Measurements from ENCODE around the gene CAPS. TPM values are rescaled to one million over a fixed set of nuclear protein-coding genes. Genes with fewer than 3 reads are reported as not detected.

Gene CAPS
- total and polyA plus RNA-seq, 3 donors from 2014 or later, result 9.4 to 20.9 (median 13.9) TPM

DNA sequence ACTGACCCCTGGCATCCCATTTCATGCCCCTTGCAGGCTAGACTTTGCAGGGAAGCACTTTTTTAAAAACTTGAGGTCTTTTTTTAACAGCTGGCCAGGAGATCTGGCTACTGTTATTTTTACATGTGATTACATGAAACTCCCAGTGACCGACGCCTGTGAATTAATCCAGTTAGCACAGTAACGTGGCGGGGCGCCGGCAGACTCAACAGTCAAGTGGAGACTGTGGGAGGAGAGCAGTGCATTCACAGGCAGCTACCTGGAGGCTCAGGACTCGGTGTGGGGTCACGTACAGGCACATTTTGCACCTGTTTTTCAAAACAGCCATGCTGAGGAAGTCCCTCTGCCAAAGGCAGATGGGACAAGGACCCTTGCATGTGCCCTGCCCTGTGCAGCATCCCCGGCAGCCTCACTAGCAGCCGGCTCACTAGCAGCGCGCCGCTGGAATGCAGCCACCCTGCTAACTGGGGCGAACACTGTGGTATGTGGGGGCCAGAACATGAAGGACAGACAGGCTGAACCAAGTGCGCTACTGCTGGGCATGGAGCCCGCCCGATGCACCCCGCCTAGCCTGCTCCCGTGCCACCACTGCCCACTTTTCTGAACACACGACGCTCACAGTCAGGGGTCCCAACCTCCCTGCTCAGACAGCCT, 18.7 kb downstream of the CAPS start:
- peaks cover 19% of the 10 kb centered on the region for H3K4me1 ChIP-seq
- 94 to 97% methylated on average over 8 to 21 of the region's 21 CpGs for WGBS, 2 donors
- intact Hi-C loops (cut with DNase I; ENCODE audit: low total_unique reads), result no loop called here
- no peak overlapping the region for H3K4me3 ChIP-seq
- no peaks in the 10 kb centered on the region for H3K36me3 ChIP-seq (ENCODE audit: low read depth, missing control alignments)
- no peak overlapping the region for H3K27ac ChIP-seq
- TF ChIP-seq POLR2A (IDR thresholded peaks at IDR 0.05), result no peak
- TF ChIP-seq, protein P1, sequence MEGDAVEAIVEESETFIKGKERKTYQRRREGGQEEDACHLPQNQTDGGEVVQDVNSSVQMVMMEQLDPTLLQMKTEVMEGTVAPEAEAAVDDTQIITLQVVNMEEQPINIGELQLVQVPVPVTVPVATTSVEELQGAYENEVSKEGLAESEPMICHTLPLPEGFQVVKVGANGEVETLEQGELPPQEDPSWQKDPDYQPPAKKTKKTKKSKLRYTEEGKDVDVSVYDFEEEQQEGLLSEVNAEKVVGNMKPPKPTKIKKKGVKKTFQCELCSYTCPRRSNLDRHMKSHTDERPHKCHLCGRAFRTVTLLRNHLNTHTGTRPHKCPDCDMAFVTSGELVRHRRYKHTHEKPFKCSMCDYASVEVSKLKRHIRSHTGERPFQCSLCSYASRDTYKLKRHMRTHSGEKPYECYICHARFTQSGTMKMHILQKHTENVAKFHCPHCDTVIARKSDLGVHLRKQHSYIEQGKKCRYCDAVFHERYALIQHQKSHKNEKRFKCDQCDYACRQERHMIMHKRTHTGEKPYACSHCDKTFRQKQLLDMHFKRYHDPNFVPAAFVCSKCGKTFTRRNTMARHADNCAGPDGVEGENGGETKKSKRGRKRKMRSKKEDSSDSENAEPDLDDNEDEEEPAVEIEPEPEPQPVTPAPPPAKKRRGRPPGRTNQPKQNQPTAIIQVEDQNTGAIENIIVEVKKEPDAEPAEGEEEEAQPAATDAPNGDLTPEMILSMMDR (IDR thresholded peaks at IDR 0.05), result no peak
- H3K9me3 ChIP-seq, result no peaks in the 10 kb centered on the region
- no peaks in the 10 kb centered on the region for H3K27me3 ChIP-seq
- no peak for DNase-seq

DNA sequence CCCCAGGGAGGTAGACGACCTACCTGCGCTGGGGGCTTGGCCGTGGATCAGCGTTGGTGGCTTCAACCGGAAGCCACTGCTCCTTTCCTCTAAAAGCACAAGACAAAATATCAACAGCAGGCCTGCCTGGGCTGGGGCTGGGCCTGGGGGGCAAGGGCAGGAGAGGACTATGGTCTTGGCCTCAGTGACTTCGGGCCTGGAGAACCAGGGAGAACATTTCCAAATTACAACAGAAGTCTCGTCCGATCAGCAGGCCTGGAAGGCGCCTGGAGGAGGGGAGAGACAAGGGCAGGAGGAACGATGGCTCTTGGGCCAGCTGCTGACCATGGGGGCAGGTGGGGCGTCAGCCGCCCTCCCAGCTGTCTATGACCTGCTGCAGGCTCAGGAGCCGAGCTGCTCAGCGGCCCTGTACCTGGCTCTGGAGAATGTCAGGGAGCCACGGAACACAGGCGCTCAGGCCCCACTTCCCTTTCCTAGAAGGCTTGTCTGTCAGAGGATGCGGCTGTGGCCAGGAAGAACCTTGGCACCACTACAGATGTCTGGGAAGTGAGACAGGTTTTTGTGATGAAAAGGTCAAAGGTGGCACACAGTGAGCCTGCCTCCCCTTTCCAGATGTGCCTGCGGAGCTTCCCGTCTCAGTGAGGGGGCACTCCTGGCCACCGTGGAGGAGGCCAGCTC, 19.5 kb downstream of the CAPS start:
- H3K27me3 ChIP-seq, result no peaks in the 10 kb centered on the region
- no peak overlapping the region for H3K27ac ChIP-seq
- intact Hi-C loops (cut with DNase I; ENCODE audit: low total_unique reads), result no loop called here
- H3K9me3 ChIP-seq, result no peaks in the 10 kb centered on the region
- H3K36me3 ChIP-seq (ENCODE audit: low read depth, missing control alignments), result no peaks in the 10 kb centered on the region
- peaks cover 19% of the 10 kb centered on the region for H3K4me1 ChIP-seq
- DNase-seq, result no peak
- H3K4me3 ChIP-seq, result no peak overlapping the region
- 79 to 82% methylated on average over 12 to 20 of the region's 20 CpGs for WGBS, 2 donors
- no peak for TF ChIP-seq POLR2A (IDR thresholded peaks at IDR 0.05)
- TF ChIP-seq, protein P1 (IDR thresholded peaks at IDR 0.05), result no peak

DNA sequence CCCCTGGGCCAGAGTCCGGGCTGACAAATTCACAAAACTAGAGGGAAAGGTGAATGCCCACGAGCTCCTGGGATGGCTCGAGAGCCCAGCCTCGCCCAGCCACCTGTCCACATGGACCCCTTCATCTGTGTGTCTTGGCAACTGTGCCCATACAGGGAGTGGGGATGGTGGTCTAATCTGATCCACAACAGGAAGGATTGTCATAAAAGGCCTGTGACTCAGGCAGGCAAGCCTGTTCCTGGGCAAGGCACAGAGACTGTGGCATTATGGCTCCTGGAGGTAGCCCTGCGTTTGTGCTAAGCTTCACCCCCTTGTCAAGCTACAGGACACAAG, 20.0 kb downstream of the CAPS start:
- H3K27ac ChIP-seq, result no peak overlapping the region
- WGBS, 2 donors, result 82 to 85% methylated on average over 1 to 5 of the region's 5 CpGs
- no peak for TF ChIP-seq POLR2A (IDR thresholded peaks at IDR 0.05)
- no peaks in the 10 kb centered on the region for H3K9me3 ChIP-seq
- no peaks in the 10 kb centered on the region for H3K36me3 ChIP-seq (ENCODE audit: low read depth, missing control alignments)
- H3K27me3 ChIP-seq, result no peaks in the 10 kb centered on the region
- no peak for DNase-seq
- intact Hi-C loops (cut with DNase I; ENCODE audit: low total_unique reads), result no loop called here
- no peak overlapping the region for H3K4me3 ChIP-seq
- H3K4me1 ChIP-seq, result peaks cover 19% of the 10 kb centered on the region

DNA sequence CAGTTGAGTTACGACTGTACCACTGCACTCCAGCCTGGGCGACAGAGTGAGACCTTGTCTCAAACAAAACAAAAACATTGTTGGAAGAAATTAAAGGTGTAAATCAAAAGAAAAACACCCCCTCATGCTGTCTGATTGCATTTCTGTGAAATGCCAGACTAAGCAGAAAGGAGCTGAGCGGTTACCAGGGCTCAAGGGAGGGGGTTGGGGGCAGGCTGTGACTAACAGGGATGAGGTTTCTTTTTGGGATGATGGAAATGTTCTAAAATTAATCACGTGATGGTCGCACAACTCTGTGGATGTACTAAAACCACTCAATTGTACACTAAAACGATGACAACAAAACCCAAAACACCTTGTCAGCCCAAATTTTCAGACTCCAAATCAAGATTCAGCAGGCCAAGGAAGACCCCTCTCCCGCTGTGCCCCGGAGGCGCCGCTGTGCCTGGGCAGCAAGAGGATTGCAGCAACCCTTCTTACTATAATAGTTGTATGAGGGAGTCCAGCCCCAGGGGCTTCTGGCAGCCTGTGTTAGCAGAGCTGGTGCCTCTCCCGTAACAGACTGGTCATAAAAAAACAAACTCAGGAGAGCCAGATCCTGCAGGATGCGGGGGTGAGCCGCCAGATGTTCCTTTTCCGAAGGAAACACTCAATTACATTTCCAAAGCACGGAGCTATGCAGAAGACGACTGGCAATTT, 20.9 kb downstream of the CAPS start:
- Histone ChIP-seq H3K27ac (no peak overlapping the region), H3K27me3 (no peaks in the 10 kb centered on the region), H3K4me3 (no peak overlapping the region), H3K9me3 (no peaks in the 10 kb centered on the region), H3K36me3 (ENCODE audit: low read depth, missing control alignments) (no peaks in the 10 kb centered on the region), H3K4me1 (peaks cover 19% of the 10 kb centered on the region)
- WGBS, 2 donors, result 52% methylated on average over 16 of the region's 16 CpGs
- no peak for DNase-seq
- intact Hi-C loops (cut with DNase I; ENCODE audit: low total_unique reads), result no loop called here
- TF ChIP-seq, protein P1 (IDR thresholded peaks at IDR 0.05), result no peak
- no peak for TF ChIP-seq POLR2A (IDR thresholded peaks at IDR 0.05)

DNA sequence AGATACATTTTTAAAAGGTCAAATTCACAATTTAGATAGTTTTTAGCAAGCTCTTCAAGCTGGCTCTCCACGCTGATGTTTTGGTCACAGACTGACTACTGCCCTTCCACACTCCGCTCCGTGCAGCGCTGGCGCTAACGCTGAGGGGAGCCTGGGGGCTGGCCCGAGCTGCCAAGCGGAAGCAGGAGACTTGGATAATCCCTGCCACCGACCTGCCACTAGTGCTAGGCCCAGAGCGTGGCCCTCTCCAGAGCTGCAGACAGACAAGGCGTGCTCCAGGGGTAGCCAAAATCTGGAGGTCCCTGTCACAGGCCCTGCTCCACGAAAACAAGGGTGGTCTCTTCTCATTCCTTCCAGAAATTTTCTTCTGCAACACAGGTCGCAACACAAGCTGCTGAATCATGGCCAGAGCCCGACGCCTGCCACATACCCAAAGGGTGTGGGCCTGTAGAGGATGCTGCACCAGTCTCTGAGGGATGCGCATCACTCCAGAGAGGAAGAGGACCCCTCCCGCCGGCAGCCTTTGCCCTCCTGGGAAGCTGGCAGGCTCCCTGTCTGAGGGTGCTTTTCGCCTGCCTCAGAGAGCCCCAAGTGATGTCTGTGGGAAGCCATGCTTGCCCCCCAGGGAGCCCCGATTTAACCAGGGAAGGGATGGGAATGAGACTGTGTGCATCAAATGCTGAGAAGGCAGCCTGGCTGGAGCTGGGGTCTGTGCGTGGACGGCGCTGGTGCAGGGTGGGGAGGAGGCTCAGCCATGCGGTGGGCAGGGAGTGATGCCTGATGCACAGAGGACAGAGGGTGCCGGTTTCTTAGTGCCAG, 21.6 kb downstream of the CAPS start:
- Histone ChIP-seq H3K27ac (no peak overlapping the region), H3K36me3 (ENCODE audit: low read depth, missing control alignments) (no peaks in the 10 kb centered on the region), H3K4me1 (peaks cover 19% of the 10 kb centered on the region), H3K9me3 (no peaks in the 10 kb centered on the region), H3K27me3 (no peaks in the 10 kb centered on the region), H3K4me3 (no peak overlapping the region)
- intact Hi-C loops (cut with DNase I; ENCODE audit: low total_unique reads), result no loop called here
- DNase-seq, result no peak
- WGBS, 2 donors, result 62 to 72% methylated on average over 13 to 25 of the region's 25 CpGs
- no peak for TF ChIP-seq POLR2A (IDR thresholded peaks at IDR 0.05)
- TF ChIP-seq, protein P1 (IDR thresholded peaks at IDR 0.05), result no peak
